Measurements from ENCODE around the gene ZNF629. TPM values are rescaled to one million over a fixed set of nuclear protein-coding genes. Genes with fewer than 3 reads are reported as not detected.

The ZNF629 gene
- 15.3 and 16.3 TPM in 2 replicates for total RNA-seq

- peak; percentile 98 for DNase-seq (ENCODE audit: insufficient read length, low spot score, missing footprints)
- Histone ChIP-seq H3K79me2 (ENCODE audit: insufficient read depth, low read length) (peaks cover 33% of the 10 kb centered on the region), H3K4me2 (ENCODE audit: insufficient read depth, low read length) (peak within 1 kb of the TSS; percentile 93), H3K4me3 (ENCODE audit: insufficient read depth, low read length) (peak within 1 kb of the TSS; percentile 97), H3K27me3 (ENCODE audit: insufficient read depth, low read length) (no peaks in the 10 kb centered on the region), H3K9me3 (ENCODE audit: low read depth, low read length) (no peaks in the 10 kb centered on the region), H2AFZ (ENCODE audit: low read length) (peak within 1 kb of the TSS; percentile 89), H4K20me1 (ENCODE audit: insufficient read depth, low read length) (peaks cover 5% of the 10 kb centered on the region), H3K27ac (ENCODE audit: low read depth, low read length) (peak within 1 kb of the TSS; percentile 80), H3K4me1 (ENCODE audit: insufficient read depth, low read length) (peaks cover 11% of the 10 kb centered on the region), H3K36me3 (ENCODE audit: insufficient read depth, low read length) (peaks cover 15% of the 10 kb centered on the region)
- no peak for TF ChIP-seq CTCF (IDR thresholded peaks at IDR 0.05; ENCODE audit: extremely low read depth, low read depth, low read length)
Observed at GRCh38 chr16:30786936-30787612, at the start of gene ZNF629. Gene ZNF629 (minus strand): TSS chr16:30787205. CDS start chr16:30784482, 2,723 bp downstream.

GRCh38 chr16:30834130-30834740 lies 47.2 kb upstream of the ZNF629 start:
- TF ChIP-seq CTCF (IDR thresholded peaks at IDR 0.05; ENCODE audit: extremely low read depth, low read depth, low read length), result no peak
- H3K27ac ChIP-seq (ENCODE audit: low read depth, low read length), result no peak overlapping the region
- H3K4me2 ChIP-seq (ENCODE audit: insufficient read depth, low read length), result no peak overlapping the region
- H3K4me3 ChIP-seq (ENCODE audit: insufficient read depth, low read length), result no peak overlapping the region
- no peaks in the 10 kb centered on the region for H3K36me3 ChIP-seq (ENCODE audit: insufficient read depth, low read length)
- no peaks in the 10 kb centered on the region for H4K20me1 ChIP-seq (ENCODE audit: insufficient read depth, low read length)
- no peaks in the 10 kb centered on the region for H3K9me3 ChIP-seq (ENCODE audit: low read depth, low read length)
- no peaks in the 10 kb centered on the region for H3K4me1 ChIP-seq (ENCODE audit: insufficient read depth, low read length)
- no peaks in the 10 kb centered on the region for H3K79me2 ChIP-seq (ENCODE audit: insufficient read depth, low read length)
- peak; percentile 55 for DNase-seq (ENCODE audit: insufficient read length, low spot score, missing footprints)
- no peak overlapping the region for H2AFZ ChIP-seq (ENCODE audit: low read length)
- no peaks in the 10 kb centered on the region for H3K27me3 ChIP-seq (ENCODE audit: insufficient read depth, low read length)

GRCh38 chr16:30830072-30830417 lies 43.0 kb upstream of the ZNF629 start:
- no peak for TF ChIP-seq CTCF (IDR thresholded peaks at IDR 0.05; ENCODE audit: extremely low read depth, low read depth, low read length)
- no peak overlapping the region for H3K4me2 ChIP-seq (ENCODE audit: insufficient read depth, low read length)
- no peak overlapping the region for H3K4me3 ChIP-seq (ENCODE audit: insufficient read depth, low read length)
- H4K20me1 ChIP-seq (ENCODE audit: insufficient read depth, low read length), result no peaks in the 10 kb centered on the region
- H3K27ac ChIP-seq (ENCODE audit: low read depth, low read length), result no peak overlapping the region
- no peak for DNase-seq (ENCODE audit: insufficient read length, low spot score, missing footprints)
- H3K79me2 ChIP-seq (ENCODE audit: insufficient read depth, low read length), result no peaks in the 10 kb centered on the region
- H2AFZ ChIP-seq (ENCODE audit: low read length), result no peak overlapping the region
- H3K36me3 ChIP-seq (ENCODE audit: insufficient read depth, low read length), result no peaks in the 10 kb centered on the region
- H3K9me3 ChIP-seq (ENCODE audit: low read depth, low read length), result no peaks in the 10 kb centered on the region
- no peaks in the 10 kb centered on the region for H3K27me3 ChIP-seq (ENCODE audit: insufficient read depth, low read length)
- H3K4me1 ChIP-seq (ENCODE audit: insufficient read depth, low read length), result no peaks in the 10 kb centered on the region

All from osteoblast (primary cell).